ENCODE measurements around the gene CABP7.

The CABP7 gene

DNA sequence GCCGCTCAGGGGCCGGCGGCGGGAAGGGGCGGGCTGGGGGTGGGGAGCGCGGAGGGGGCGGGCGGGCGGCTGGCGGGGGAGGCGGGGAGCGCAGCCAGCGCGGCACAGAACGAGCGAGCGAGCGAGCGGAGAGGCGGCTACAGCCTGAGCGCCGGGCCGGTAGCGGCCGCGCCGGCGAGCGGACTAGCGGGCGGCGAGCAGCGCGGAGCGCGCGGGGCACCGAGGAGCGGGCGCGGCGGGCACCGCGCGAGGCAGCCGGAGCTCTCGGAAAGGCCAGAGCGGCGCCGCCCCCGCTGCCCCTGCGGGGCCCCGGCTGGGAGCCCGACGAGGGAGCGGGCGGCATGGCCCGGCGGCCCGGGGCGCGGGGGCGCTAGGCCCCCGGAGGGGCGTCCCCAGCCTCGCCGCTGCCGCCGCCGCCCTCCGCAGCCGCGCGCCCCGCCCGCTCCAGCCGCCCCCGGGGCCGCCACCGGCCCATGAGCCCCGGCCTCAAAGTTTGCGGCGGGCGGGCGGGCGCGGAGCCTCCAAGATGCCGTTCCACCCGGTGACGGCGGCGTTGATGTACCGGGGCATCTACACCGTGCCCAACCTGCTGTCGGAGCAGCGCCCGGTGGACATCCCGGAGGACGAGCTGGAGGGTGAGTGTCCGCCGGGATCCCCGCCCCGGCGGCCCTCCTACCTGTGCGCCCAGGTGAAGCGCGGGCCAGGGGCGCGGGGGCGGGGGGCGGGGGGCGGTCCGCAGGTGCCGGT, at the start of gene CABP7:
Gene CABP7 (plus strand): TSS at position 105 of the 747 bp plus-strand sequence. CDS start 422 bp downstream, at position 527.
- no peak for DNase-seq (ENCODE audit: extremely low read depth in 1 of 2, low read depth in 1 of 2)

DNA sequence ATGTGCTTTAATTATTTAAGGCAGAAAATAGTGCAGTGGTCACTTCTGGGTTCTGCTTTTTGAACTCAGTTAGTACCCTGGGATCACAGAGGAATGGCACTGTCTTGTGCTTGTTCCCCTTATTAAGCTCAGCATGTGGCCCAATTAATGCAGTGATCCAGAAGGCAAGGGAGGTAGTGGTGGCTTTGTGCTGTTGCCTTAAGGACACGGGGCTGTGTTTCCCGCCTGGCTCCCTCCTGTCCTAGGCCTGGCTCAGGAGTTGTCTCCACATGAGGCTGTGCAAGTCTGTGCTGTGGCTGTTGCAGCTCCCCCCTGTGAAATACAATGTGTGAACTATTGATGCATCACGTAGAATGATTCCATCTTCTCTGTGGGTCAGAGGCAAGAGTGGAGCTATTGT, 49.2 kb upstream of the CABP7 start:
- DNase-seq (ENCODE audit: extremely low read depth in 1 of 2, low read depth in 1 of 2), result no peak

DNA sequence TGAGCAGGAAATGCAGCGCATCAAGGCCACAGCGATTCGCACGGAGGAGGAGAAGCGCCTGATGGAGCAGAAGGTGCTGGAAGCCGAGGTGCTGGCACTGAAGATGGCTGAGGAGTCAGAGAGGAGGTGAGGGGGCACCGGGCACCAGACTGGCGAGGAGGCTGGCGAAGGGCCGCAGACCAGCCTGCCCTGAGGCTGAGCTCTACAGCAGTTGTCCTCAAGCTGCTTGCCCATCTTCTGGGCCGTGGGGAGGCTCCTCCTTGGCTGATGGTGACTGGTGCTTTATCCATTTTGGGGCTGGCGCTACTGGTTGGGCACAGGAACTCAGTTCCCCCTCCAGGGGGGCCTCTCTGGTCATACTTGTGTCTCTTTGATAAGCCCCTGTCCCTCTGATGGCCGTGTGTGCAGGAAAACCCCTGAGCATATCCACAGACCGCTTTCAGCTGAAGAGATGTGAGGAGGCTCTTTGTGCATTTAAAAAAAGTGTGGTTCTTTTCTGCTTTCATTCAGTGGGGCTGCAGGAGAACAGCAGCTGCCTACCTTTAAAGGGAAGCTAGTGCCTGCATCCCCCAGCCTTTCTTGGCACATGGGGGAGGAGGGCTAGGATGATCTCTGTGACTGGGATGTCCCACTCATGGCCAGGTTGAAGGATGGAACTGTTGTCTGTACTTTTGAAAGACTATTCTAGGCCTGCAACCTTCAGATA, 46.3 kb upstream of the CABP7 start:
- no peak for DNase-seq (ENCODE audit: extremely low read depth in 1 of 2, low read depth in 1 of 2)

DNA sequence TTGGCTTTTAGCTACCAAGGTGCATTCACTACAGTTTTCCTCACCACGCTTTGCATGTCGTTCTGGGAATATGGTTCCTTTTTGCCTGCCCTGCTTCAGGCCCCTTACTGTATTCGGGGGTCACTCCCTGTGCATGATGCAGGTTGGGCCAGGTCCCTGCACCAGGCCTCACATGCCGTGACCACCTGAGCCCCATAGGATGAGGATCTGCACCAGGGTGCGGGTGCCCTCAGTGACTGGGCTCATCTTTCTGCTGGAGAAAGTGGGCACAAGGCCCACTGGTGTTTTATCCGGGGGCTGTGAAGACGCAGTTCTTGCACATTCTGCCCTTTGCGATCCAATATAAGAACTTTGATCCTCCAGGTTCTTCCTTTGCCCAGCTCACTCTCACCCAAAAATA, 45.7 kb upstream of the CABP7 start:
- DNase-seq (ENCODE audit: extremely low read depth in 1 of 2, low read depth in 1 of 2), result no peak

DNA sequence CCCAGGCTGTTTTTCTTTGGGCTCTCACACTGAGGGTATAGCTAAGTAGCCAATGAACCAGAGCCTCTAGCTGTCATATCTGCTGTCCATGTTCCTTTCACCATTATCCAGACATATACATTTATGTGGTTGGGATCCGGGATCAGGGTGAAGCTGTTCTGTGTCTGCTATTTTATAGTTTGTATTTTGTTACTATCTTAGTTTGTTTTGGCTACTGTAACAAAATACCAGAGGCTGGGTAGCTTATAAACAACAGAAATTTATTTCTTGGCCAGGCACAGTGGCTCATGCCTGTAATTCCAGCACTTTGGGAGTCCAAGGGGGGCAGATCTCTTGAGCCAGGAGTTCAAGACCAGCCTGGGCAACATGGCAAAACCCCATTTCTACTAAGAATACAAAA, 40.5 kb upstream of the CABP7 start:
- DNase-seq (ENCODE audit: extremely low read depth in 1 of 2, low read depth in 1 of 2), result no peak

DNA sequence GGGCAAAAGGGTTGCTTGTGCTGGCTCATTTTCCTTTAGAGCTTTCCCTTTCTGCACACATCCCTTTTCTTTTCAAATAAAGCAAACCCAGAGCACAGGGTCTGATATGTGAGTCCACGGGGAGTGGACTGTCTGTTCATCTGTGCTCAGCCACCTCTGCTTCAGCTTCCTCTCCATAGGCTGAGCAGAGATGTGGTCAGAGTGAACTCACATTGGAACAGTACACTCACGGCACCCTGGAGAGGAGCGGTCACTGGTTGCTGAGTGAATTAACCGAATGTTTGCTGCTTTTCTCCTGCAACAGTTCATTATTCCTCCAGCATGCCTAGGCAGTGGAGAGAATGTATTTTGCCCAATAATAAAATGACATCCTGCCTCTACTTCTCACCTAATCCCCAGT, 36.3 kb upstream of the CABP7 start:
- DNase-seq (ENCODE audit: extremely low read depth in 1 of 2, low read depth in 1 of 2), result no peak

DNA sequence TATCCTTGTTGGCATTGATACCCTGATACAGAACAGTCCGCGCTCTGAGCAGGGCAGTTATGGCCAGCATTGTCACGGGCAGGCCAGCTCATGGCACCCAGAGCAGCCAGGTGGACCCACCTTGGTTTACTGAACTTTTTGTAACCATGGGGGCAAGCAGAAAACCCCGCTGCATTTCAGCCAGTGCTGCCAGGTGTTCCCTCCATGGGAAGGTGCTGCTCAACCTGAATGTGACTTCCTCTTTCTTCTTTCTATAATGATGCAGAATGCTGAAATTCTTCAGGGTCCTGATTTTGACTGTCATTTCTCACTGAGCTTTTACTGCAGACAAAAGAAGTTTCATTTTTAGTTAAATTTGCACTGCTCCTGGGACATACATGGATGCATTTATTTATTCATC, 35.6 kb upstream of the CABP7 start:
- DNase-seq (ENCODE audit: extremely low read depth in 1 of 2, low read depth in 1 of 2), result no peak

DNA sequence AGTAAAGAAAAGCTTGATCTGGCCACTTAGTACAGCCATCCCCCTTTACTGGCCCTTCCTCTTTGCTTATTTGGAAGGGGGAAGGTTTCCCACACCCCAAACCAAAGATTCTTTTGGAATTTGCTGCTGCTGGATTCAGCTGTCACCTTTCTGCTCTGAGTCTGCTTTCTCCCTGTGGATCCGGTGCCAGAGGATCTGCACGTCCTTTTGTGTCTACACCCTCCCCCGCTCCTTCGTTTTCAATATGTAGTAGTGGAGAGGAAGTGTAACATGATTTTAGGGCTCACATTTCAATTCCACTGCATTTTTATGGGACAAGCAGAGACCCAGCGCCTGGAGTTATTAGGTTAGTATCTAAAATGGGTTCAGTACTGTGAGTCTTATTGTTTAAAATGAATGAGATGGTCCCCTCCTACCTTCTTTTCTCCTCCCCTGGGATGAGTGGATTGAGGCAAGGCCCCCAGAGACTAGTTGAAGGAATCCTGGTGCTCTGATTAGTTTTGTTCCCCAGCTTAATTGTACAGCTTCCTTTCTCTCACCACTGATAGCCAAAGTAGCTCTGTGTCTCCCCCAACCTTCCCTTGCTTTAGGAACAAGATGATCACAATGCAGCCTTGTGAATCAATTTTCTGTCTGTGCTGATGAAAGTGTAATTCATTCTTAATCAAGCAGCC, 30.5 kb upstream of the CABP7 start:
- DNase-seq (ENCODE audit: extremely low read depth in 1 of 2, low read depth in 1 of 2), result no peak

DNA sequence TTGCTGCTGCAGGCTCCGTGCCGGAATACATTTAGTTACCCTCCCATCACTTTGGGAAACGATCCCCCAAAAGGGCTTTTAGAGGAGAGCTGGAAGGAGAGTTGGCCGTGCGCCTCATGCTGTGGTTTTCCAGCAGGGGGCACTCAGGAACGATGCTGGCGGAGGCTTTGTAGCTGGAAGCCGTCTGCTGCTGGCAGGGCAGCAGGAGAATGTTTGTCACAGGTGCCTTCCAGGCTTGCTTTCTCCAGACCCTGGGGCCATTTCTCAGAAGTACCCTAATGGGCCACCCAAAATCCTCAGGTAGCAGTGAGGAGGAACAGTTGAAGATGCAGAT, 30.0 kb upstream of the CABP7 start:
- DNase-seq (ENCODE audit: extremely low read depth in 1 of 2, low read depth in 1 of 2), result no peak

DNA sequence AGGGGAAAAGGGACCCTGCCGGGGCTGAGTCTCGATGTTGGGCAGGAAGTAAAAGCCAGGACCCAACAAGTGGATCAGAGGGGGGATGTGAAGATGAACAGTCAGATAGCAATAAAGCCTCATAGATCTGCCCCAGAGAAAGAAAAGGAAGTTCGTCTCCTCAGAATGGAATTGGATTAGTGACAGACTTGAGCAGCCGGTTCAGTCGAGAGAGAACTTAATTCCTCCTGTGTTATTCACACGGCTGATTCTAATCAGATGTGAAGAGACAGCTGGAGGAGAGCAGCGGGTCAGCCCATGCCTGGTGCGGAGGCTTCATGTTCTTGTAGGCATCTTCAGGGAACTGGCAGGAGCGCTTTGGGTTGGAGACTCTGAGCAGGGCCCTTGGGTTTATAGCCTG, 29.3 kb upstream of the CABP7 start:
- DNase-seq (ENCODE audit: extremely low read depth in 1 of 2, low read depth in 1 of 2), result no peak

DNA sequence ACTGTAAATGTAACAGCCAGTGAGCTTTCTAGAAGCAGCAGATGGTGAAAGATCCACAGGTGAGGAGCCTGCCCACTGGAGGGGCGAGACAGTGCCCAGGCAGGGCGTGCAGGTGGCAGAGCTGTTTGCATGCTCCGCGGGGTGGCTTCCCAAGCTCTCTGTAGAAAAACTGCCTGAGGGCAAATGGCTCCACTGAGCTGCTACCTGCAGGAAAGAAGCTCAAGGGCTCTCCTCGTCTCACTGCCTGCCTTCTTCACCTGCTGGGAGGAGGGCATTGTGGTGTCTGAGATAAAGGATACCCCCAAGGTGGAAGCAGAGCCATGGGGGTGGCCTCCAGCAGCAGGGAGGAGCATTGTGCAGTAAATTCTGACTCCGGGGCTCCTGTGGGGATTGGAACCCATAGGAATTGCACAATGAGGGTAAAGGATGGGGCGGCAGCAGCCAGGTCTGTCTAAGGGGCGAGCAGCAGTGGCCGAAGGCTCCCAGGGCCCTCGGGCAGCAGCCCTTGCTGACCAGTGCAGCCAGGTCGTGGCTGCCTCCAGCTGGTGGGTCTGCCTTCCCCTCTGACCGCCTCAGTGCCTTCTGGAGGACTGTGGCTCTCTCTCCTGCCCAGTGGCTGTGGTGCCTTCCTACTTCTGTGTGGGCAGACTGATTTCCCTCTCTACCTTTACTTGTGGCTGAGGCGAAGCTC, 28.0 kb upstream of the CABP7 start:
- no peak for DNase-seq (ENCODE audit: extremely low read depth in 1 of 2, low read depth in 1 of 2)

DNA sequence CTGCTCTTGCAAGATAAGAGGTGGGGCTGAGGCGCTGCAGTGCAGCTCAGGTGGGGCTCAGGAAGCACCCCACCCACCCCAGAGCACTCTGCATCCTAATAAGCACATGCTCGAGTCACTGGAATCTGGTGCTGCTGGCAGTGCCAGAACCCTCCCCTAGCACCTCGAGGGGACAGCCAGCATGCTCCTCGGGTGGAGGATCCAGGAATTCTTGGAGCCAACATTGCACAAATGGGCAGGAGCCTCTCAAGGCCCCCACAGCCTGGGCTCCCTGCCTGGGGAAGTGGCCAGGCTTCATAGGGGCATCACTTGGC, 27.5 kb upstream of the CABP7 start:
- no peak for DNase-seq (ENCODE audit: extremely low read depth in 1 of 2, low read depth in 1 of 2)

DNA sequence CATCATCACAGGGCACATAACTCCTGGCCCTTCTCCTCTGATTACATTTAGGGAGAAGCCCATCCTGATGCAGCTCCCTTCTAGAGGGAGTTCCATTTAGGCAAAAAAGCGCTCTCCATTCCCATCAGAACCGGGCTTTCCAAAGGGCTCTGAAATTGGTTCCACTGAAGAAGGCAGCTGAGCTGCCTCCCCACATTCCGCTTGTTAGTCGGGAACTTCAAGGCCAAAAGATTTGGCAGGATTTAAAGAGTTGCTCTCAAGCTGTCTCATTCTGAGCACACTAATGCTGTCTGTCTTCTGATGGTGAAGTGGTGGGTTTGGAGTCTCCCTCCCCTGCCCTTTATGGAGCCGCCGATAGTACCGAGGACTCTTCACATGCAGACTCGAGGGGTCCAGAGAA, 26.6 kb upstream of the CABP7 start:
- DNase-seq (ENCODE audit: extremely low read depth in 1 of 2, low read depth in 1 of 2), result no peak

DNA sequence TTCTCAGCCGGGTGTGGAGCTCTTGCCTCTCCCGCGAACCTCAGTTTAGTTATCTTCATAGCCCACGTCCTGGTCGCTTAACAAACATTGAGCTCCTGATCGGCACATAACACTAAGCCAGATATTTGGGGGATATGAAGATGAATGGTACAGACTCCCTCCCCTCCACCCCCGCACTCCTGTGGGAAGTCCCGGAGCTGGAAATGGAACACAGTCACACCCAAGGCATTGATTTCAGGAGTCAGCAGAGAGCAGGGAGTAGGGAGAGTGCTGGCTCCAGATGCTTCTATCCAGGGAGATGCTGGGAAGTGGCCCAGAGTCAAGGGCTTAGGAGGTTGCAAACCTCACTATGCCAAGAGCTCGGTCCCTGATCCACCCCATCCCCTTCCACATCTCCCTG, 26.1 kb upstream of the CABP7 start:
- no peak for DNase-seq (ENCODE audit: extremely low read depth in 1 of 2, low read depth in 1 of 2)

DNA sequence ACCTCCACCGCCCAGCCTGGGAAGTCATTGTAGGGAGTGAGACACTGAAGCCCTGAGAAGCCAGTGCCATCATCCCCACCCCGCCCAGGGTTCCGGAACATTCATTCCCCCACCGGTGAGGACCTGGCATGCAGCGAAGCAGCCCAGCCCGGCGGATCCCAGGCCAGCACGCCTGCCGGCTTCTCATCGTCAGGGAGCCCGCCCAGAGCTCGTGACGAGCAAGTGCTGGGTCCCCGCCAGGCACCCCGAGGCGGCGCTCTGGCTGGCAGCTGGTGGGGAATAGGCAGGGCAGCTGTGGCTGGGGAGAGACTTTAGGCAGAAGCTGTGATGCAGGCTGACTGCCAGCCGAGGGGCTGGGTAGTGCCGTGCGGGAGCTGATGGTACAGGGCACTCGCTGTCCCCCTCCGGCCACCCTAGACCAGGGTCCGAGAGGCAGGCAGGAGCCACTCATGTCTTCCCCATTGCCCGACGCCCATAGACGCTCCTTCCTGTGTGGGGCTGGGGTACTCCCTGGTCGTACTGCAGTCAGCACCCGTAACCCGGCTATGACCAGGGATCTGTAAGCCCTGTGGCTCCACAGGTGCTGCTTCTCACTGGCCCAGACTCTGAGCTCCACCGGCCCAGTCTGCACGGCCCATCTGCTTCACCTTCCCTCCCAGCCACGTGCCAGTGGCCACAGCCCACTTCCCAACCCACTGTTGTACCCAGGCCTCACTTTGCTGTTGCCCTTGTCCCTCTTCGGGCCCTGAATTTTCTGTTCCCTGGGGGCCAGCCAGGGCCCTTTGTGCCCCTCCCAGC, 24.5 kb upstream of the CABP7 start:
- DNase-seq (ENCODE audit: extremely low read depth in 1 of 2, low read depth in 1 of 2), result no peak

DNA sequence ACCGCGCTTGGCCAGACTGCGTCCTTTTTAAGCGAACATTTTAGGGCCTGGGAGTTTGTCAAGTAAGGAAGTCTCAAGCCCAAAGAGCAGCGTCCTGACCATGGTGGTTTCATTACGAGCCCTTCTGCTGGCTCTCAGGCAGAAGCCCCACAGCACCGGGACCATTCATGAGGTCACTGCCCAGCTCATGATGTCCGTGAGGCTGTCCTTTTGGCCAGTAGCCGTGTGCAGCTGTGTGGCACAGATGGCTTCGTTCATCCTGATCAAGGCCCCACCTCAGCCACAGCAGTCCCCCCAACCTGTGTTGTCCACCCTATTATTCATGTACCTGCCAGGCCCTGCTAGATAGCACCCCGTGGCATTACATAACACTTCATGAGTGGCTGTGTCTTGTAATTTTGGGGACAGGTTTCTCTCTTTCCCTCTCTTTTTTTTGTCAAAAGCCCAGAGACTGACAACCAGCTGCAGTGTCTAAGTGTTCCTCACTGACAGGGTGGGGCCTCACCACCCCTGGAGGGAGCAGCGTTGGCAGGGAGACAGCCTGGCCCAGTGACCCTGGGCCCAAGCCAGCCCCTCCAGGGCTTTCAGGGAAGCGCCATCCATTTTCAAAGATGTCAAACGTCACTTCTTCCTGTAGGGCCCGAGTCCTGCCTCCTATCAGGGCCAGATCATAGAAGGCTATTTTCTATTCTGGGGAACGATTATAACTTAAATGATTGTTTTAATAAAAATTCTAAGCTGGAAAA, 21.8 kb upstream of the CABP7 start:
- DNase-seq (ENCODE audit: extremely low read depth in 1 of 2, low read depth in 1 of 2), result no peak

DNA sequence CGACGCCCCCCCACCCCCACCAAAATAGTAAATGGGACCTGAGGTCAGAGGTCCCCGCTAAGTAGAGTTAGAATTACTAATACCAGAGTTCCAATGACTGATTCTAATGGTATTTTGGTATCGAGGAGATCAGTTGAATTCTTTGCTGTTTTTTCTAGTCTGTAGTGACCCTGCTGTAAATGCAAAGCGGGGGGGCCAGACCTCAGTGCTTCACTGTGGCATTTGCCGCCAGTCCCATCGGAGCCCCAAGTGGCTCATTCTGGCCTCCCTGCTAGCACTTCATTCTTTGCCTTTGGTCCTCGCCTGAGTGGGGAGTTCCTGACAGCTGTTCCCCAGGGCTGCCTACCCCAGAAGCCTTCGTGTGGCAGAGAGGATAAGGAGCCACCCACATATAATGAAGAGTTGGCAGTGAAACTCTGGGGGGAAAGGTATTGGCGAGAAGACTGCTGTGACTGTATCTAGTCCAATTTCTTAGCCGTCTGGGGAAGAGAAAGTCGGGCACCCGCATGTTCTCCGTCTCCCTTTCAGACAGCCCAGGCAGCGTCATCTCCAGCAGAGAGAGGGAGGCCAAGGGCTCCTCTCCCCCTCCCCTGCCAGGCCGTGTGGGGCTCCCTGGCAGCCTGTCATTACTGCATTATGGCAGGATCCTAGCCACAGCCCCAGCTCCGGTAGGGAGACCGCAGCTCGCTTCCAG, 19.4 kb upstream of the CABP7 start:
- no peak for DNase-seq (ENCODE audit: extremely low read depth in 1 of 2, low read depth in 1 of 2)

DNA sequence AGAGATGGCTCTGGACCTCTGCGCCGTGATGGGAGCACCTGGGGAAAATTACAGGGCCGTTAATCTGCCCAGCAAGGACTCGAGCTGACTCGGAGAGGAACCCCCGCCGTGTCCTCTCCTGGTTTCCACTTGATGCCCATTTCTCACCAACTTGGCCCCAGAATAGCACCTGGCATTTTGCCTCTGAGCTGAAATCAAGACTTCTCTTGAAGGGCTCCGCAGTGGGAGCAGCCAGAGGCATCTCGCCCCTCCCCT, 19.0 kb upstream of the CABP7 start:
- no peak for DNase-seq (ENCODE audit: extremely low read depth in 1 of 2, low read depth in 1 of 2)

DNA sequence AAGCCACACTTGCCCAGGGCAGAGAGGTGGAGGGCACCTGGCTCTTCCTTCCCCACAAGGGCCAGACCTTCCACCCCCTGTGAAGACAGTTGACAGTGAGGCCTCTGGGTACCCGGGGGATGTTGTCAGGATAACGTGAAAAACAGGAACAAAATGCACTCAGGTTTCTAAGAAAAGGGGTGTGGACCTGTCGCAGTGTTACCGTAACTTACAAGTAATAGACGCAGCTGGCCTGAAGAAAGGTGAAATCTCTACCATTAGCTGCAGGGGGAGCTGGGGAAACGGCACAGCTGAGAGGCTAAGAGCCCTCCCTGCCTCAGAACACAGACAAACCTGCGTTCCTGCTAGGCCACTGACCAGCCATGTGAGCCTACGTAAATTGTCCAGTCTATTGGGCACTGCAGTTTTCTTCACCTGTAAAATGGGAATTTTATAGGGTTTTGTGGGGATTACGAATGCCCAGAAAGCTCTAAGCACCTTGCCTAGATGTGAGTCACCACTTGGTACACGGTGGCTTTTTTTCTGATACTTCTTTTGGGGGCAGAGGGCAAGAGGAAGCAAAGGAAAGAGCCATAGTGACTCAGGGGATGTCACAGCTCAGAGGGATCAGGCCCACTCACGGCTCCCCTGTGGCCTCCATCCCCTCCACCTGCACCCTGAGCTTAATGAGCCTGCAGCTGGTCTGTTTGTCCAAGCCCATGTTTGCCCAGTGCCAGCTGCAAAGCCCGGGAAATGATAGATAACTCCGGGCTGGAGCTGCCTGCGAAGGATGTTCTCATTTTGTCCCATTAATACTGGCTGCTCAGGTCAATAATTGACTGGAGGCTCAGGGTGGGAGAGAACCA, 18.4 kb upstream of the CABP7 start:
- DNase-seq (ENCODE audit: extremely low read depth in 1 of 2, low read depth in 1 of 2), result no peak

Data from activated CD8-positive, alpha-beta memory T cell treated with anti-CD3 and anti-CD28 coated beads for 1 hour (primary cell).